IPS DF 6.9 (cell line): ENCODE results near the gene STAT5B.

ENCODE experiments used
- DNase-seq: peaks from one replicate; pipeline ENCODE4 v3.0.0-alpha.2; 2013; ENCODE audit warnings: low read depth, low spot score
- H3K27ac ChIP-seq: one replicate; pipeline ENCODE4 v1.5.1; 2013; ENCODE audit warnings: low read length, control low read depth
- H3K27me3 ChIP-seq: 2 replicates; pipeline ENCODE4 v1.6.1; 2013; ENCODE audit warnings: mild to moderate bottlenecking, low read length; ENCODE audit not compliant: control insufficient read depth, insufficient read depth
- H3K36me3 ChIP-seq: 2 replicates; pipeline ENCODE4 v1.6.1; 2013; ENCODE audit warnings: low read length; ENCODE audit not compliant: control insufficient read depth, insufficient read depth
- H3K4me1 ChIP-seq: 2 replicates; pipeline ENCODE4 v1.6.1; 2013; ENCODE audit warnings: low read length; ENCODE audit not compliant: control insufficient read depth, insufficient read depth
- H3K4me3 ChIP-seq: 2 replicates; pipeline ENCODE4 v1.5.1; 2013; ENCODE audit warnings: mild to moderate bottlenecking, low read length
- H3K9me3 ChIP-seq: 2 replicates; pipeline ENCODE4 v1.6.1; 2013; ENCODE audit warnings: low read length, inconsistent platforms; ENCODE audit not compliant: control insufficient read depth, insufficient read depth
- WGBS: extraction: QIAGEN DNeasy Blood & Tissue Kit; methylation state at CpG from one replicate; pipeline ENCODE4 v1.1.7; 2013; ENCODE audit warnings: mixed read lengths, missing lambda C conversion rate; ENCODE audit not compliant: insufficient read length, insufficient coverage; 5-methylcytosine and 5-hydroxymethylcytosine counted together

The STAT5B gene

GRCh38 chr17:42199416-42200011, 76.7 kb downstream of the STAT5B start:
- Histone ChIP-seq H3K36me3 (0 out of 2 replicates have a peak, but pooled peaks cover 2% of the 10 kb centered on the region), H3K27ac (no peak overlapping the region), H3K4me3 (no peak overlapping the region), H3K27me3 (no peaks in the 10 kb centered on the region), H3K9me3 (no peaks in the 10 kb centered on the region), H3K4me1 (no peaks in the 10 kb centered on the region)
- no CpG with 5 or more reads among the region's 12 CpGs for WGBS
- DNase-seq = no peak

GRCh38 chr17:42198897-42199296, 77.3 kb downstream of the STAT5B start:
- WGBS = no CpG with 5 or more reads among the region's 4 CpGs
- peaks cover 1% of the 10 kb centered on the region; the same call in 1 of the 2 replicates for H3K4me1 ChIP-seq
- no peak overlapping the region for H3K4me3 ChIP-seq

GRCh38 chr17:42197564-42198156, 78.5 kb downstream of the STAT5B start:
- H3K4me1 ChIP-seq = peaks cover 1% of the 10 kb centered on the region; the same call in 1 of the 2 replicates
- WGBS = no CpG with 5 or more reads among the region's 8 CpGs

More at GRCh38 chr17:42198897-42199296, 77.3 kb downstream of the STAT5B start:
- no peak for DNase-seq
- no peaks in the 10 kb centered on the region for H3K27me3 ChIP-seq
- H3K9me3 ChIP-seq = no peaks in the 10 kb centered on the region
- no peaks in the 10 kb centered on the region for H3K36me3 ChIP-seq
- H3K27ac ChIP-seq = no peak overlapping the region

GRCh38 chr17:42193969-42194899, 82.0 kb downstream of the STAT5B start, which contains the start of gene GHDC:
TSS of gene GHDC (minus strand) at chr17:42194494. CDS start at chr17:42193581, 913 bp downstream.
- DNase-seq = no peak
- Histone ChIP-seq H3K9me3 (no peaks in the 10 kb centered on the region), H3K27ac (no peak within 1 kb of the TSS), H3K27me3 (no peaks in the 10 kb centered on the region), H3K36me3 (no peaks in the 10 kb centered on the region), H3K4me3 (peak within 1 kb of the TSS; percentile 26; the same call in 1 of the 2 replicates), H3K4me1 (peaks cover 1% of the 10 kb centered on the region; the same call in 1 of the 2 replicates)
- WGBS = no CpG with 5 or more reads among the region's 24 CpGs

More at GRCh38 chr17:42197564-42198156, 78.5 kb downstream of the STAT5B start:
- Histone ChIP-seq H3K4me3 (no peak overlapping the region), H3K9me3 (no peaks in the 10 kb centered on the region), H3K36me3 (no peaks in the 10 kb centered on the region), H3K27ac (no peak overlapping the region), H3K27me3 (no peaks in the 10 kb centered on the region)
- DNase-seq = no peak

GRCh38 chr17:42193216-42193968, 82.8 kb downstream of the STAT5B start:
- H3K4me3 ChIP-seq = no peak overlapping the region
- no peaks in the 10 kb centered on the region for H3K36me3 ChIP-seq
- no peaks in the 10 kb centered on the region for H3K9me3 ChIP-seq
- WGBS = no CpG with 5 or more reads among the region's 12 CpGs
- no peak for DNase-seq
- H3K27ac ChIP-seq = no peak overlapping the region
- H3K4me1 ChIP-seq = peaks cover 1% of the 10 kb centered on the region; the same call in 1 of the 2 replicates
- no peaks in the 10 kb centered on the region for H3K27me3 ChIP-seq

GRCh38 chr17:42192189-42193126, 83.7 kb downstream of the STAT5B start:
- no peak for DNase-seq
- H3K4me1 ChIP-seq = peaks cover 1% of the 10 kb centered on the region; the same call in 1 of the 2 replicates
- H3K36me3 ChIP-seq = no peaks in the 10 kb centered on the region
- no peak overlapping the region for H3K27ac ChIP-seq
- H3K9me3 ChIP-seq = no peaks in the 10 kb centered on the region
- no CpG with 5 or more reads among the region's 23 CpGs for WGBS
- no peak overlapping the region for H3K4me3 ChIP-seq
- no peaks in the 10 kb centered on the region for H3K27me3 ChIP-seq

GRCh38 chr17:42191275-42191608, 84.9 kb downstream of the STAT5B start:
- Histone ChIP-seq H3K9me3 (no peaks in the 10 kb centered on the region), H3K4me3 (no peak overlapping the region), H3K27me3 (no peaks in the 10 kb centered on the region), H3K27ac (no peak overlapping the region), H3K4me1 (peaks cover 1% of the 10 kb centered on the region; the same call in 1 of the 2 replicates), H3K36me3 (no peaks in the 10 kb centered on the region)
- no CpG with 5 or more reads among the region's 5 CpGs for WGBS
- DNase-seq = no peak

- Histone ChIP-seq H3K4me3 (no peak overlapping the region), H3K36me3 (no peaks in the 10 kb centered on the region), H3K4me1 (peaks cover 1% of the 10 kb centered on the region; the same call in 1 of the 2 replicates), H3K9me3 (no peaks in the 10 kb centered on the region), H3K27ac (no peak overlapping the region), H3K27me3 (no peaks in the 10 kb centered on the region)
- DNase-seq = no peak
- WGBS = no CpG with 5 or more reads among the region's 17 CpGs
These were observed 85.5 kb downstream of the STAT5B start for GRCh38 chr17:42190491-42191274.

GRCh38 chr17:42189651-42189965, 86.6 kb downstream of the STAT5B start:
- no peaks in the 10 kb centered on the region for H3K36me3 ChIP-seq
- H3K4me3 ChIP-seq = no peak overlapping the region
- no peak for DNase-seq
- WGBS = no CpG with 5 or more reads among the region's 11 CpGs
- no peaks in the 10 kb centered on the region for H3K9me3 ChIP-seq
- no peak overlapping the region for H3K27ac ChIP-seq
- no peaks in the 10 kb centered on the region; the same call in 1 of the 2 replicates for H3K27me3 ChIP-seq
- peaks cover 1% of the 10 kb centered on the region; the same call in 1 of the 2 replicates for H3K4me1 ChIP-seq
